NT2/D1 (cell line): ENCODE results near the gene C1orf159.

Source experiments
- SUZ12 ChIP-seq: IDR thresholded peaks from 2 replicates; pipeline ENCODE4 v1.6.1; 2011; ENCODE audit not compliant: insufficient read length, insufficient read depth; ENCODE audit errors: extremely low read depth
- YY1 ChIP-seq: IDR thresholded peaks from 2 replicates; pipeline ENCODE4 v1.6.1; 2011; ENCODE audit not compliant: insufficient read length, insufficient read depth
- ZNF274 ChIP-seq: IDR thresholded peaks from 2 replicates; pipeline ENCODE4 v1.6.1; 2011; ENCODE audit warnings: mild to moderate bottlenecking, low read depth, low read length

- no peak for TF ChIP-seq YY1
- TF ChIP-seq SUZ12: no peak
- TF ChIP-seq ZNF274: no peak
Observed at GRCh38 chr1:1116701-1117468, 996 bp upstream of the C1orf159 start.
